ENCODE results near the gene ROBO1.

ROBO1 gene

DNA sequence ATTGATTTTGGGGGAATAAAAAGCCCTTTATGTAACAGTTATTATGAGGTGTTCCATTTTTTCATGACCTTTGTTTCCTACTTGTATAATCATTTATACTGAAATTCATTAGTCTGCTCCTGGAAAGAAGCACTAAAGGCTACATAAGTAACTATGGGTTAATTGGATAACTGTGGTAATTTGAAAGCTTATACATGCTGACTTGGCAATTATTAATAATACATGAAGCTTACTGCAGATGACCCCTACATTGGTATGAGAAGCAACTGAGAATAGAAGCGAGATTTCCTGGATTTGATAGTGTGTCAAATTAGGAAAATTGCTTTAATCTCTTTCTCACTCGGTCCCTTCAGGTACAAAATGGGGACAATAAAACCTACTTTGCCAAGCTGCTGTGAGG, 658.0 kb downstream of the ROBO1 start:
- no peak overlapping the region for H3K27ac ChIP-seq
- TF ChIP-seq, protein P1, sequence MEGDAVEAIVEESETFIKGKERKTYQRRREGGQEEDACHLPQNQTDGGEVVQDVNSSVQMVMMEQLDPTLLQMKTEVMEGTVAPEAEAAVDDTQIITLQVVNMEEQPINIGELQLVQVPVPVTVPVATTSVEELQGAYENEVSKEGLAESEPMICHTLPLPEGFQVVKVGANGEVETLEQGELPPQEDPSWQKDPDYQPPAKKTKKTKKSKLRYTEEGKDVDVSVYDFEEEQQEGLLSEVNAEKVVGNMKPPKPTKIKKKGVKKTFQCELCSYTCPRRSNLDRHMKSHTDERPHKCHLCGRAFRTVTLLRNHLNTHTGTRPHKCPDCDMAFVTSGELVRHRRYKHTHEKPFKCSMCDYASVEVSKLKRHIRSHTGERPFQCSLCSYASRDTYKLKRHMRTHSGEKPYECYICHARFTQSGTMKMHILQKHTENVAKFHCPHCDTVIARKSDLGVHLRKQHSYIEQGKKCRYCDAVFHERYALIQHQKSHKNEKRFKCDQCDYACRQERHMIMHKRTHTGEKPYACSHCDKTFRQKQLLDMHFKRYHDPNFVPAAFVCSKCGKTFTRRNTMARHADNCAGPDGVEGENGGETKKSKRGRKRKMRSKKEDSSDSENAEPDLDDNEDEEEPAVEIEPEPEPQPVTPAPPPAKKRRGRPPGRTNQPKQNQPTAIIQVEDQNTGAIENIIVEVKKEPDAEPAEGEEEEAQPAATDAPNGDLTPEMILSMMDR (IDR thresholded peaks at IDR 0.05), result no peak
- no peak for TF ChIP-seq ZFX (IDR thresholded peaks at IDR 0.05; ENCODE audit: borderline replicate concordance)

DNA sequence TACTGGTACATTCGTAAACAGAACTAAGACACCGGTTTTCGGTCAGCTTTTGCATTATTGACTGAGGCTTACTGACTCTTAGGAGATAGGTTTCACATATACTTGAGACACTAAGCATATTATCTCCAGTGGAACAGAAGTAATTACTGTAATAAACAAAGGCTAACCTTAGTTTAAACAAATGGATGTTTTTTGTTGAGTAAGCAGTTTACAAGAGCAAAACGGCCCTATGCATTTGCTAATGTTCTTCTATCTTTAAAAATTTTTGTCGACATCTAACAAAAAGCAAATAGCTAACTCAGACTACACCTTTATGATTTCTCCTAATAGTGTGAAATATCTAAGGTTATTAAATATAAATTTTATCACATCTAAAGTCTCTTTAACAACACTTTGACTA, 664.5 kb downstream of the ROBO1 start:
- H3K27ac ChIP-seq, result no peak overlapping the region
- TF ChIP-seq, protein P1 (IDR thresholded peaks at IDR 0.05), result no peak
- no peak for TF ChIP-seq ZFX (IDR thresholded peaks at IDR 0.05; ENCODE audit: borderline replicate concordance)

DNA sequence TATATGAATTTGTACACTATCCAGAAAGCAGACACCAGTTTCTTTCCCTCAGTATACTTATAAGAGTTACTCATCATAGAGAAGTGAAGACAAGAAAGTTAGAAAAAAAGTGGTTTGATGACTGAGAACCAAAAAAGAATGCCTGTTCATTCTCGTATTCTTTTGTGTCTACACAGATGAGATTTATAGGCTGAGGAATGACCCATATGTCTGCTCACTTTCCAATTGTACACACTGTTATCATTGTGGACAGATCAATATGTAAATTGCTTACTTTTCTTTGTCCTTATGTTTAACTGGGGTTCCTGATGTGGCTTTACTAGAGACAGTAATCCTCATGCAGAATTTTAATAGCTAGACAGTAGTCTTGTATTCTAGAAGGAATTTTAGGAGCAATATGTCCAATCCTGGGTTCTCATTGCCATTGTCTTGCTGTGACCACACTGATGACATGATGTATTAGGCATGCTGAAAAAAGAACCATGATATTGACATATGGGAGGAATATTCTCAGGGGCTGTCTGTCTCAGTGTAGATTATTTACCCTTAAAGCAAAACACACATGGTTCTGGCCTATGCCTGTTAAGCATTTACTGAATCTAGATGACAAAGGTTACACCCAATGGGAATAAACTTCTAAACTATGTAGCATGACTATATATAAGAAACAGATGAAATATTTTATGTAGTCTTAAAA, 669.7 kb downstream of the ROBO1 start:
- TF ChIP-seq, protein P1 (IDR thresholded peaks at IDR 0.05), result no peak
- no peak for TF ChIP-seq ZFX (IDR thresholded peaks at IDR 0.05; ENCODE audit: borderline replicate concordance)
- no peak overlapping the region for H3K27ac ChIP-seq

DNA sequence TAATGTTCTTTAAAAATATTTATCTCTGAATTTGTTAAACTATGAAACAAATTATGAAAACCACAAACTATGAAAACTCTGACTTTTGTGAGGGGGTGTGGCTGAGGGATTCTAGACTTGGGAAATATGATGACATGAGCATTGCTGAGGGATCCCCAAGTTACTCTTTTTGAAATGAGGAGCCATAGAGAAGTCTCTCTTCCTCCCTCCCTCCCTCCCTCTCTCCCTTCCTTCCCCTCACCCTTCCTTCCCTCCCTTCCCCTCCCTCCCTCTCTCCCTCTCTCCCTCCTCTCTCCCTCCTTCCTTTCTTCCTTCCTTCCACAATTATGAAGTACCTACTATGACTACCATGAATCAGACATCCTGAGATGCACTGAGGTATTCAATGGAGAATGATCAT, 673.1 kb downstream of the ROBO1 start:
- H3K27ac ChIP-seq, result no peak overlapping the region
- no peak for TF ChIP-seq ZFX (IDR thresholded peaks at IDR 0.05; ENCODE audit: borderline replicate concordance)
- TF ChIP-seq, protein P1 (IDR thresholded peaks at IDR 0.05), result no peak

DNA sequence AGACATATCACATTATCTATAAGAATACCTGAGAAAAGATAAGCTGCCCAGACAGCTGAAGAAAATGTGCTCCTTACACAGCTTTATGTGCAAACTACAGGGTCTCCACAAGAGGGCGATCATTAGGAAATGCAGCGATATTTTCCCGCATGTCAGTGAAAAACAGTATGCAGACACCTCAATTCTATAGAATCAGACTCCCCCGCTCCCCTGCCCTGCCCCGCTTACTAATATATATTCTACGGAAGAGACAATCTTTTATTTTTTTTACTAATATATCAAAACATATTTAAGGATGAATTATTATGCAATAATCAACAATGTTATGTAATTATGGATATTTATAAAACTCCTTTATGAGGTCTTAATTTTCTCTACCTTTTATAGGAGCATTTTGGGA, 681.3 kb downstream of the ROBO1 start:
- TF ChIP-seq, protein P1 (IDR thresholded peaks at IDR 0.05), result peak; percentile 89
- TF ChIP-seq ZFX (IDR thresholded peaks at IDR 0.05; ENCODE audit: borderline replicate concordance), result no peak
- no peak overlapping the region for H3K27ac ChIP-seq

DNA sequence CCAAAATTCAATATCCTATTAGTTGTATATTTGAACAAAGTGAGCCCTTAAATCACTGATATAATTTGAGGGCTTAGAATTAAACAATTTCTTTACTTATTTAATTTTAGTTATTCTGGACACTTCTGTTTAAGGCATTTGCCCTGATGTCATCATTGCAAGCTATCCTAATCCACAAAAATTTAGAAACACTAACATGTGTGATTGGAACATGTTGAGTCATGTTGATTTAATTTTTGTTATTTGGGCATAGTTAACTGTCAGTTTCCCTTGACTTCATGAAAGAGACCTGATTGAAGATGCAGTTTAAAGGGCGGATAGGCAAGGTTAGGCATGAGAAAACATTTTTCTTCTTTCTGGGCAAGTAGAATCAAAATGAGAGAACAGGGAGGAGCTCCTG, 682.6 kb downstream of the ROBO1 start:
- TF ChIP-seq, protein P1 (IDR thresholded peaks at IDR 0.05), result no peak
- TF ChIP-seq ZFX (IDR thresholded peaks at IDR 0.05; ENCODE audit: borderline replicate concordance), result no peak
- no peak overlapping the region for H3K27ac ChIP-seq

DNA sequence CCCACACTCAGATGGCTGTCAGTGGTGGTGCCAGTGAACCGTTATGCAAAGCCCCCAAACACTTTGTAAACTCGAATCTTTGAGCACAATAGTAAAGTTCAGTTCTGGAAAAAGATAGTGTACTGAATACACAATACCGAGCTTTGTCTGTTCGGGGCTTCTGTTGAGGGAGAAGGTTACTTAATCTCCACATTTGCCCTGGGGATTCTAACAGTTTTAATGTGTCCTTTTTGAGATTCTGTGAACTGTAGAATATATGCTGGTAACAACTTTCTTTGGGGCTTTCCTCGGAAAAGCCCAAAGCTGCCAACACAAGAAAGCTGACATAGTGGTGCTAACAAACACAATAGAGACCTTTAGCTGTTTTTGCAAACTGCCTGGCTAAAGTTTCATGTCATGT, 686.5 kb downstream of the ROBO1 start:
- no peak for TF ChIP-seq ZFX (IDR thresholded peaks at IDR 0.05; ENCODE audit: borderline replicate concordance)
- TF ChIP-seq, protein P1 (IDR thresholded peaks at IDR 0.05), result no peak
- H3K27ac ChIP-seq, result no peak overlapping the region
